ENCODE measurements around the gene GEMIN5. TPM values are rescaled to one million over a fixed set of nuclear protein-coding genes. Genes with fewer than 3 reads are reported as not detected.

GEMIN5 gene
- total and polyA plus RNA-seq, 11 donors: 4.1 to 19.3 (median 15.2) TPM

GRCh38 chr5:154948313-154948712 is 10.3 kb upstream of the GEMIN5 start:
- no peak for TF ChIP-seq POLR2A (IDR thresholded peaks at IDR 0.05)
- TF ChIP-seq CTCF (IDR thresholded peaks at IDR 0.05): no peak
- Histone ChIP-seq H3K4me3 (no peak overlapping the region), H3K27ac (no peak overlapping the region), H3K27me3 (no peaks in the 10 kb centered on the region), H3K9me3 (no peaks in the 10 kb centered on the region), H3K36me3 (peaks cover 0 to 25% (median 4%) of the 10 kb centered on the region in 9 donors), H3K4me1 (peaks cover 0 to 24% (median 11%) of the 10 kb centered on the region in 12 donors)
- DNase-seq: no peak
- intact Hi-C loops (cut with DNase I): loop anchor here in 2 of 10 donors (10.0 kb wide), 1 partner anchor 1876 kb away; no protein-coding TSS in a partner anchor
- WGBS, 4 donors: 94 to 97% (median 96%) methylated on average over 4 of the region's 4 CpGs
- no peak for ATAC-seq

- Histone ChIP-seq H3K27ac (no peak overlapping the region), H3K27me3 (no peaks in the 10 kb centered on the region), H3K36me3 (peaks cover 0 to 26% (median 4%) of the 10 kb centered on the region in 9 donors), H3K4me3 (no peak overlapping the region), H3K4me1 (peaks cover 0 to 27% (median 12%) of the 10 kb centered on the region in 12 donors), H3K9me3 (no peaks in the 10 kb centered on the region)
- no peak for ATAC-seq
- WGBS, 4 donors: 78 to 82% (median 81%) methylated on average over 6 of the region's 6 CpGs
- DNase-seq: no peak
- TF ChIP-seq CTCF (IDR thresholded peaks at IDR 0.05): no peak
- TF ChIP-seq POLR2A (IDR thresholded peaks at IDR 0.05): no peak
- intact Hi-C loops (cut with DNase I): loop anchor here in 2 of 10 donors (10.0 kb wide), 1 partner anchor 1877 kb away; no protein-coding TSS in a partner anchor
These were observed 9.8 kb upstream of the GEMIN5 start for GRCh38 chr5:154947778-154948177.

- H3K4me1 ChIP-seq: peaks cover 4 to 39% (median 26%) of the 10 kb centered on the region in 12 donors
These were observed 7.8 kb upstream of the GEMIN5 start for GRCh38 chr5:154945695-154946301.

More at GRCh38 chr5:154945695-154946301, 7.8 kb upstream of the GEMIN5 start:
- no peak overlapping the region for H3K4me3 ChIP-seq
- 92 to 96% (median 95%) methylated on average over 2 of the region's 2 CpGs for WGBS, 4 donors
- H3K36me3 ChIP-seq: peaks cover 0 to 14% (median 4%) of the 10 kb centered on the region in 9 donors
- ATAC-seq (no peak), DNase-seq (no peak)
- no peak overlapping the region for H3K27ac ChIP-seq
- no peak for TF ChIP-seq POLR2A (IDR thresholded peaks at IDR 0.05)
- peak; percentile 51 to 73 (median 66) for TF ChIP-seq CTCF (IDR thresholded peaks at IDR 0.05)
- intact Hi-C loops (cut with DNase I): loop anchor here in 2 of 10 donors (10.0 kb wide), 1 partner anchor 1879 kb away; no protein-coding TSS in a partner anchor
- no peaks in the 10 kb centered on the region for H3K27me3 ChIP-seq
- no peaks in the 10 kb centered on the region for H3K9me3 ChIP-seq
